ENCODE data around the gene ATRX.
"Not testable (repeated sequence)": the region's sequence is repeated elsewhere in the genome, so short reads cannot be mapped to it uniquely, and the experiment has no call there.

ATRX gene

DNA sequence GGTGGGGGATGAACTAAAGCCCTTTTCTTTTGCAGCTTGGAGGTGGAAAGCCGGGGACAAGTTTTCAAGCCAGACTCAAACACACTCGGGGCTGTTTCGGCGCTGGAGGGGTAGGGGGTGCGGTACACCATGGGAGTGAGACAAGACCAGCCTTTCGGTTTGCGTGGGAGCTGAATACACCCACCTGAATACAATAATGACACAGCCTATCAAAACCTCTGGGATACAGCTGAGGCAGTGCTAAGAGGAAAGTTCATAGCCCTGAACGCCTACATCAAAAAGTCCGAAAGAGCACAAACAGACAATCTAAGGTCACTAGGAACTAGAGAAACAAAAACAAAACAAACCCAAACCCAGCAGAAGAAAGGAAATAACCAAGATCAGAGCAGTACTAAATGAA is 163.3 kb downstream of the ATRX start:
- WGBS = 100% methylated on average over 2 of the region's 9 CpGs

DNA sequence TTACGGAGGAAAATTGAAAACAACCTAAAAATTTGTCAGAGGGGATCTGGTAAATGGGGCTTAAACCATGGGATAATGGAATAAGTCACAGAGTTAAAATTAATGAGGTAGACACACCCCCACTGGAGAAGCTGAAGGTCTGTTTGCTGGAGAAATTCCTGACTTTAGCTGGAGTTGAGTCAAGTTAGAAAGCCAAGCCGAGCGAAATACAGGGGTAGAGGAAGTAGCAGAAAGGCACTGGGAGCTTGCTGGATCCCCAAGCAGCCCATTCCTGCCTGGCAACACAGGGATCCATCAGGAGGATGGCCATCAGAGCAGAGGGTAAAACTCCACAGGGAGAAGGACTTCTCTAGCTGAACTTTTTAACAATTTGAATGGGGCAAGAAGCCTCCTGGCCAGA is 163.8 kb downstream of the ATRX start:
- H3K79me1 ChIP-seq (replicated peaks; ENCODE audit: low read length, poor library complexity, severe bottlenecking) = peaks cover 4% of the 10 kb centered on the region
- H3K36me3 ChIP-seq (ENCODE audit: control insufficient read depth in 1 of 2, insufficient read depth in 2 of 2, low read depth in 1 of 2, low read length in 2 of 2) = peaks cover 0 to 19% of the 10 kb centered on the region in 2 experiments
- no peaks in the 10 kb centered on the region for H3K9me3 ChIP-seq (ENCODE audit: control insufficient read depth, low read length)
- H3K27ac ChIP-seq (ENCODE audit: low read length, poor library complexity, severe bottlenecking) = no peak overlapping the region
- 96% methylated on average over 3 of the region's 3 CpGs for WGBS
- DNase-seq = no peak
- H3K27me3 ChIP-seq (ENCODE audit: control insufficient read depth in 1 of 2, insufficient read depth in 1 of 2, low read length in 2 of 2) = no peaks in the 10 kb centered on the region
- no peak overlapping the region for H2AFZ ChIP-seq (ENCODE audit: low read depth, low read length)
- no peak overlapping the region for H3K4me3 ChIP-seq (ENCODE audit: insufficient read depth in 1 of 2, low read depth in 1 of 2, low read length in 2 of 2)
- no peak overlapping the region for H4K91ac ChIP-seq (ENCODE audit: low read length)
- no peaks in the 10 kb centered on the region for H3K4me1 ChIP-seq (ENCODE audit: control insufficient read depth, insufficient read depth, low read depth, low read length)
- H4K8ac ChIP-seq (ENCODE audit: low read length) = no peak overlapping the region
- no peak overlapping the region for H2AK5ac ChIP-seq (ENCODE audit: low read length, severe bottlenecking)
- no peak overlapping the region for H3K23ac ChIP-seq (ENCODE audit: low read length in 2 of 2)
- H2BK15ac ChIP-seq (ENCODE audit: low read depth, poor library complexity, severe bottlenecking) = no peak overlapping the region
- H3K4me2 ChIP-seq (ENCODE audit: low read length, poor library complexity, severe bottlenecking) = no peak overlapping the region
- H3K14ac ChIP-seq (ENCODE audit: low read length in 2 of 2) = no peak overlapping the region
- no peak overlapping the region for H2BK5ac ChIP-seq (ENCODE audit: low read depth, low read length, poor library complexity, severe bottlenecking)
- no peak overlapping the region for H3K4ac ChIP-seq (ENCODE audit: low read depth in 1 of 2, low read length in 2 of 2)
- no peak overlapping the region for H3K18ac ChIP-seq (ENCODE audit: low read depth in 1 of 2, low read length in 2 of 2)
- H3K9ac ChIP-seq (ENCODE audit: low read length) = no peak overlapping the region
- no peak overlapping the region for H2BK12ac ChIP-seq (ENCODE audit: low read length in 2 of 2)
- H2BK120ac ChIP-seq (ENCODE audit: low read depth, low read length) = no peak overlapping the region

More for the DNA sequence above, 163.3 kb downstream of the ATRX start:
- no peak for DNase-seq
- no peak overlapping the region for H2BK15ac ChIP-seq (ENCODE audit: low read depth, poor library complexity, severe bottlenecking)
- no peak overlapping the region for H2AFZ ChIP-seq (ENCODE audit: low read depth, low read length)
- H2BK12ac ChIP-seq (ENCODE audit: low read length in 2 of 2) = no peak overlapping the region
- H3K14ac ChIP-seq (ENCODE audit: low read length in 2 of 2) = no peak overlapping the region
- peaks cover 4% of the 10 kb centered on the region for H3K79me1 ChIP-seq (replicated peaks; ENCODE audit: low read length, poor library complexity, severe bottlenecking)
- no peak overlapping the region for H3K9ac ChIP-seq (ENCODE audit: low read length)
- no peaks in the 10 kb centered on the region for H3K9me3 ChIP-seq (ENCODE audit: control insufficient read depth, low read length)
- no peak overlapping the region for H4K8ac ChIP-seq (ENCODE audit: low read length)
- H3K18ac ChIP-seq (ENCODE audit: low read depth in 1 of 2, low read length in 2 of 2) = no peak overlapping the region
- no peak overlapping the region for H3K27ac ChIP-seq (ENCODE audit: low read length, poor library complexity, severe bottlenecking)
- H4K91ac ChIP-seq (ENCODE audit: low read length) = no peak overlapping the region
- H3K36me3 ChIP-seq (ENCODE audit: control insufficient read depth in 1 of 2, insufficient read depth in 2 of 2, low read depth in 1 of 2, low read length in 2 of 2) = peaks cover 0 to 19% of the 10 kb centered on the region in 2 experiments
- no peak overlapping the region for H3K4me2 ChIP-seq (ENCODE audit: low read length, poor library complexity, severe bottlenecking)
- H3K27me3 ChIP-seq (ENCODE audit: control insufficient read depth in 1 of 2, insufficient read depth in 1 of 2, low read length in 2 of 2) = no peaks in the 10 kb centered on the region
- H3K23ac ChIP-seq (ENCODE audit: low read length in 2 of 2) = no peak overlapping the region
- no peak overlapping the region for H2BK120ac ChIP-seq (ENCODE audit: low read depth, low read length)
- no peak overlapping the region for H3K4me3 ChIP-seq (ENCODE audit: insufficient read depth in 1 of 2, low read depth in 1 of 2, low read length in 2 of 2)
- H3K4ac ChIP-seq (ENCODE audit: low read depth in 1 of 2, low read length in 2 of 2) = no peak overlapping the region
- H2AK5ac ChIP-seq (ENCODE audit: low read length, severe bottlenecking) = no peak overlapping the region
- no peak overlapping the region for H2BK5ac ChIP-seq (ENCODE audit: low read depth, low read length, poor library complexity, severe bottlenecking)
- no peaks in the 10 kb centered on the region for H3K4me1 ChIP-seq (ENCODE audit: control insufficient read depth, insufficient read depth, low read depth, low read length)

DNA sequence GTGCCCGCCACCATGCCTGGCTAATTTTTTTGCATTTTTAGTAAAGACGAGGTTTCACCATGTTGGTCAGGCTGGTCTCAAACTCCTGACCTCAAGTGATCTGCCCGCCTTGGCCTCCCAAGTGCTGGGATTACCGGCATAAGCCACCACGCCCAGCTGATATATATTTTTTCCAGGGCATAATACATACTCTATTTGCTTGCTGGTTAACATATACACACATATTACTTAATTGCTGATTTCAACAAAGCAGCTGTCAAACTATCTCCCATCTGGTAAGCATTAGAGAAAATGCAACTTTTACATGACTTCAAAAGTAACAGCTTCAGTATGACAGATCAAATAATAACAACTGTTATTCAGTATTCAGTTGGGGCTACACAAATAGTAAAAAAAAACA is 164.6 kb downstream of the ATRX start:
- H3K14ac ChIP-seq (ENCODE audit: low read length in 2 of 2); H3K9me3 ChIP-seq (ENCODE audit: control insufficient read depth, low read length); H2AFZ ChIP-seq (ENCODE audit: low read depth, low read length); H3K4me2 ChIP-seq (ENCODE audit: low read length, poor library complexity, severe bottlenecking); H2BK120ac ChIP-seq (ENCODE audit: low read depth, low read length); H3K4me3 ChIP-seq (ENCODE audit: insufficient read depth in 1 of 2, low read depth in 1 of 2, low read length in 2 of 2); H4K91ac ChIP-seq (ENCODE audit: low read length); H4K8ac ChIP-seq (ENCODE audit: low read length); H2BK5ac ChIP-seq (ENCODE audit: low read depth, low read length, poor library complexity, severe bottlenecking); H3K4ac ChIP-seq (ENCODE audit: low read depth in 1 of 2, low read length in 2 of 2); H3K79me1 ChIP-seq (replicated peaks; ENCODE audit: low read length, poor library complexity, severe bottlenecking); H3K4me1 ChIP-seq (ENCODE audit: control insufficient read depth, insufficient read depth, low read depth, low read length); H3K27ac ChIP-seq (ENCODE audit: low read length, poor library complexity, severe bottlenecking); H2AK5ac ChIP-seq (ENCODE audit: low read length, severe bottlenecking); H2BK15ac ChIP-seq (ENCODE audit: low read depth, poor library complexity, severe bottlenecking); H3K18ac ChIP-seq (ENCODE audit: low read depth in 1 of 2, low read length in 2 of 2); H2BK12ac ChIP-seq (ENCODE audit: low read length in 2 of 2); DNase-seq; H3K23ac ChIP-seq (ENCODE audit: low read length in 2 of 2); H3K9ac ChIP-seq (ENCODE audit: low read length); H3K27me3 ChIP-seq (ENCODE audit: control insufficient read depth in 1 of 2, insufficient read depth in 1 of 2, low read length in 2 of 2): not testable (repeated sequence)
- WGBS = 100% methylated on average over 5 of the region's 5 CpGs
- peaks cover 0 to 24% of the 10 kb centered on the region in 2 experiments for H3K36me3 ChIP-seq (ENCODE audit: control insufficient read depth in 1 of 2, insufficient read depth in 2 of 2, low read depth in 1 of 2, low read length in 2 of 2)

DNA sequence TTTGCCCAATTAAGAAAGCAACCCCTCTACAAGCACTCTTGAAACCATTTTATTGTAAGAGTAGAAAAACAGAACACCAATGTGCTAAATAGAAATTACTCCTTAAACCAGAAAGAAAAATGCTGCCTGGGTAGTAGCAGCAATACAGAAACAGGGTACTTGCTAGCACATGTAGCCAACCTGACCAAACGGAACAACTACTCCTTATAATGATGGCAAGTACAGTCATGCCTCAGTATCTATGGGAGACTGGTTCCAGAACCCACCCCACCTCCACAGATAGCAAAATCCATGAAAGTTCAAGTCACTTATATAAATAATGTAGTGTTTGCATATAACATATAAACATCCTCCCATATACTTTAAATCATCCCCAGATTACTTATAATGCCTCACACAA is 168.8 kb downstream of the ATRX start:
- Histone ChIP-seq H3K36me3 (ENCODE audit: control insufficient read depth in 1 of 2, insufficient read depth in 2 of 2, low read depth in 1 of 2, low read length in 2 of 2) (peaks cover 3 to 49% of the 10 kb centered on the region in 2 experiments), H2BK120ac (ENCODE audit: low read depth, low read length) (no peak overlapping the region), H4K91ac (ENCODE audit: low read length) (no peak overlapping the region), H2BK12ac (ENCODE audit: low read length in 2 of 2) (no peak overlapping the region), H3K9ac (ENCODE audit: low read length) (no peak overlapping the region), H3K23ac (ENCODE audit: low read length in 2 of 2) (no peak overlapping the region), H3K9me3 (ENCODE audit: control insufficient read depth, low read length) (no peaks in the 10 kb centered on the region), H3K27me3 (ENCODE audit: control insufficient read depth in 1 of 2, insufficient read depth in 1 of 2, low read length in 2 of 2) (no peaks in the 10 kb centered on the region), H2AFZ (ENCODE audit: low read depth, low read length) (no peak overlapping the region), H3K4ac (ENCODE audit: low read depth in 1 of 2, low read length in 2 of 2) (no peak overlapping the region), H3K79me1 (replicated peaks; ENCODE audit: low read length, poor library complexity, severe bottlenecking) (no peaks in the 10 kb centered on the region), H3K14ac (ENCODE audit: low read length in 2 of 2) (no peak overlapping the region), H2BK5ac (ENCODE audit: low read depth, low read length, poor library complexity, severe bottlenecking) (no peak overlapping the region), H3K18ac (ENCODE audit: low read depth in 1 of 2, low read length in 2 of 2) (no peak overlapping the region), H3K27ac (ENCODE audit: low read length, poor library complexity, severe bottlenecking) (no peak overlapping the region), H2BK15ac (ENCODE audit: low read depth, poor library complexity, severe bottlenecking) (no peak overlapping the region), H3K4me1 (ENCODE audit: control insufficient read depth, insufficient read depth, low read depth, low read length) (no peaks in the 10 kb centered on the region), H3K4me3 (ENCODE audit: insufficient read depth in 1 of 2, low read depth in 1 of 2, low read length in 2 of 2) (no peak overlapping the region), H4K8ac (ENCODE audit: low read length) (no peak overlapping the region), H3K4me2 (ENCODE audit: low read length, poor library complexity, severe bottlenecking) (no peak overlapping the region), H2AK5ac (ENCODE audit: low read length, severe bottlenecking) (no peak overlapping the region)
- no peak for DNase-seq
- 100% methylated on average over 1 of the region's 1 CpG for WGBS
